ENCODE measurements around the gene EPAS1. TPM values are rescaled to one million over a fixed set of nuclear protein-coding genes. Genes with fewer than 3 reads are reported as not detected.

The EPAS1 gene
- total and polyA plus RNA-seq, 9 of the 15 experiments (the other 6 are each of a cell fraction or from before 2014, with no cell fraction given), result 0.25 to 11.2 (median 4.1) TPM

DNA sequence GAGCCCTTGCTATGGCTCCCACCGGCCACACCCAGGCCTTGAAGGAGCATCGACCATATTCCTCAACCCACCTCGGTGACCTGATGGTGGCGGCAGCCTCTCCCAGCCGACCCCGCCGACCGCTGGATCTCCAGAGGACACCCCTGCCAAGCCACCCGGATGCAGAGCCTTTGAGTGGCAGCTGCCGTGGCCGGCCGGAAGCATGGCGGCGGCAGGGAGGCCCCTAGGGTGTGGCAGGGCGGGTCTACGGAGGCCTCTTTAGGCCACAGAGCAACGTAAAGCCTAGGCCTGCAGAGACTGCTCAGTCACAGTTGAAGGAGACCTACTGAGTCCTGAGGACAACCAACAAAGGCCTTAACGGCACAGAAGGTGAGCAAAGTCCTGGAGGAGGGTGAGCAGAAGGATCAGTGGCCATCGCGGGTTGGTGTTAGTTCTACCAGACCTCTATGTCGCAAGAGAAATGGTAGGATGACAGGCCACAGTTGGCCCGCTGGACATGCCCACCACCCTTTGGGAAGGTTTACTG lies 131.8 kb downstream of the EPAS1 start (continued):
- TF ChIP-seq TFE3 (CRISPR knock-in tag; IDR thresholded peaks at IDR 0.05), result no peak
- TF ChIP-seq MYNN (IDR thresholded peaks at IDR 0.05), result peak; percentile 67; the same call in 1 of the 2 replicates
- TF ChIP-seq MYNN (CRISPR knock-in tag; IDR thresholded peaks at IDR 0.05), result no peak
- peak; percentile 81 for TF ChIP-seq BRD9 (IDR thresholded peaks at IDR 0.05; ENCODE audit: low read depth, partially characterized antibody)
- peak; percentile 69 for TF ChIP-seq ATF7 (IDR thresholded peaks at IDR 0.05)
- no peak for TF ChIP-seq FOXK1 (CRISPR knock-in tag; IDR thresholded peaks at IDR 0.05; ENCODE audit: borderline replicate concordance)
- TF ChIP-seq, protein P1, sequence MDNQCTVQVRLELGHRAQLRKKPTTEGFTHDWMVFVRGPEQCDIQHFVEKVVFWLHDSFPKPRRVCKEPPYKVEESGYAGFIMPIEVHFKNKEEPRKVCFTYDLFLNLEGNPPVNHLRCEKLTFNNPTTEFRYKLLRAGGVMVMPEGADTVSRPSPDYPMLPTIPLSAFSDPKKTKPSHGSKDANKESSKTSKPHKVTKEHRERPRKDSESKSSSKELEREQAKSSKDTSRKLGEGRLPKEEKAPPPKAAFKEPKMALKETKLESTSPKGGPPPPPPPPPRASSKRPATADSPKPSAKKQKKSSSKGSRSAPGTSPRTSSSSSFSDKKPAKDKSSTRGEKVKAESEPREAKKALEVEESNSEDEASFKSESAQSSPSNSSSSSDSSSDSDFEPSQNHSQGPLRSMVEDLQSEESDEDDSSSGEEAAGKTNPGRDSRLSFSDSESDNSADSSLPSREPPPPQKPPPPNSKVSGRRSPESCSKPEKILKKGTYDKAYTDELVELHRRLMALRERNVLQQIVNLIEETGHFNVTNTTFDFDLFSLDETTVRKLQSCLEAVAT (IDR thresholded peaks at IDR 0.05), result no peak
- TF ChIP-seq TAF9B (IDR thresholded peaks at IDR 0.05; ENCODE audit: partially characterized antibody), result peak; percentile 81
- no peak for TF ChIP-seq SMARCB1 (IDR thresholded peaks at IDR 0.05; ENCODE audit: insufficient read length, low read depth)
- TF ChIP-seq CBFA2T2 (conservative IDR thresholded peaks at IDR 0.05), result no peak
- no peak for TF ChIP-seq RFX7 (CRISPR knock-in tag; IDR thresholded peaks at IDR 0.05)
- no peak for TF ChIP-seq KAT7 (CRISPR knock-in tag; IDR thresholded peaks at IDR 0.05; ENCODE audit: borderline replicate concordance)
- TF ChIP-seq MEF2D (tag; conservative IDR thresholded peaks at IDR 0.05; ENCODE audit: low read depth), result no peak
- TF ChIP-seq, protein P2, sequence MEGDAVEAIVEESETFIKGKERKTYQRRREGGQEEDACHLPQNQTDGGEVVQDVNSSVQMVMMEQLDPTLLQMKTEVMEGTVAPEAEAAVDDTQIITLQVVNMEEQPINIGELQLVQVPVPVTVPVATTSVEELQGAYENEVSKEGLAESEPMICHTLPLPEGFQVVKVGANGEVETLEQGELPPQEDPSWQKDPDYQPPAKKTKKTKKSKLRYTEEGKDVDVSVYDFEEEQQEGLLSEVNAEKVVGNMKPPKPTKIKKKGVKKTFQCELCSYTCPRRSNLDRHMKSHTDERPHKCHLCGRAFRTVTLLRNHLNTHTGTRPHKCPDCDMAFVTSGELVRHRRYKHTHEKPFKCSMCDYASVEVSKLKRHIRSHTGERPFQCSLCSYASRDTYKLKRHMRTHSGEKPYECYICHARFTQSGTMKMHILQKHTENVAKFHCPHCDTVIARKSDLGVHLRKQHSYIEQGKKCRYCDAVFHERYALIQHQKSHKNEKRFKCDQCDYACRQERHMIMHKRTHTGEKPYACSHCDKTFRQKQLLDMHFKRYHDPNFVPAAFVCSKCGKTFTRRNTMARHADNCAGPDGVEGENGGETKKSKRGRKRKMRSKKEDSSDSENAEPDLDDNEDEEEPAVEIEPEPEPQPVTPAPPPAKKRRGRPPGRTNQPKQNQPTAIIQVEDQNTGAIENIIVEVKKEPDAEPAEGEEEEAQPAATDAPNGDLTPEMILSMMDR (IDR thresholded peaks at IDR 0.05 in 2 of 3, conservative IDR thresholded peaks at IDR 0.05 in 1 of 3; ENCODE audit: insufficient read depth in 2 of 3, low read depth in 1 of 3, low read length in 3 of 3), result peak in 2 of 3 experiments; percentile 15 to 24; a peak in 1 of 6 replicates
- peak; percentile 38; the same call in 1 of the 2 replicates for TF ChIP-seq JUN (IDR thresholded peaks at IDR 0.05; ENCODE audit: borderline replicate concordance, low read depth, low read length)
- TF ChIP-seq JUN (CRISPR knock-in tag; IDR thresholded peaks at IDR 0.05; ENCODE audit: borderline replicate concordance), result no peak
- TF ChIP-seq, protein P3, sequence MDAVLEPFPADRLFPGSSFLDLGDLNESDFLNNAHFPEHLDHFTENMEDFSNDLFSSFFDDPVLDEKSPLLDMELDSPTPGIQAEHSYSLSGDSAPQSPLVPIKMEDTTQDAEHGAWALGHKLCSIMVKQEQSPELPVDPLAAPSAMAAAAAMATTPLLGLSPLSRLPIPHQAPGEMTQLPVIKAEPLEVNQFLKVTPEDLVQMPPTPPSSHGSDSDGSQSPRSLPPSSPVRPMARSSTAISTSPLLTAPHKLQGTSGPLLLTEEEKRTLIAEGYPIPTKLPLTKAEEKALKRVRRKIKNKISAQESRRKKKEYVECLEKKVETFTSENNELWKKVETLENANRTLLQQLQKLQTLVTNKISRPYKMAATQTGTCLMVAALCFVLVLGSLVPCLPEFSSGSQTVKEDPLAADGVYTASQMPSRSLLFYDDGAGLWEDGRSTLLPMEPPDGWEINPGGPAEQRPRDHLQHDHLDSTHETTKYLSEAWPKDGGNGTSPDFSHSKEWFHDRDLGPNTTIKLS (IDR thresholded peaks at IDR 0.05; ENCODE audit: borderline replicate concordance, low read depth), result peak; percentile 80
- TF ChIP-seq, protein P4, sequence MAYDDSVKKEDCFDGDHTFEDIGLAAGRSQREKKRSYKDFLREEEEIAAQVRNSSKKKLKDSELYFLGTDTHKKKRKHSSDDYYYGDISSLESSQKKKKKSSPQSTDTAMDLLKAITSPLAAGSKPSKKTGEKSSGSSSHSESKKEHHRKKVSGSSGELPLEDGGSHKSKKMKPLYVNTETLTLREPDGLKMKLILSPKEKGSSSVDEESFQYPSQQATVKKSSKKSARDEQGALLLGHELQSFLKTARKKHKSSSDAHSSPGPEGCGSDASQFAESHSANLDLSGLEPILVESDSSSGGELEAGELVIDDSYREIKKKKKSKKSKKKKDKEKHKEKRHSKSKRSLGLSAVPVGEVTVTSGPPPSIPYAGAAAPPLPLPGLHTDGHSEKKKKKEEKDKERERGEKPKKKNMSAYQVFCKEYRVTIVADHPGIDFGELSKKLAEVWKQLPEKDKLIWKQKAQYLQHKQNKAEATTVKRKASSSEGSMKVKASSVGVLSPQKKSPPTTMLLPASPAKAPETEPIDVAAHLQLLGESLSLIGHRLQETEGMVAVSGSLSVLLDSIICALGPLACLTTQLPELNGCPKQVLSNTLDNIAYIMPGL (CRISPR knock-in tag; IDR thresholded peaks at IDR 0.05), result no peak
- 0 out of 4 replicates have a peak, but pooled peaks of 1 of the 2 experiments have one; percentile 29 for TF ChIP-seq TBL1XR1 (IDR thresholded peaks at IDR 0.05; ENCODE audit: low read length in 2 of 2)
- no peak for TF ChIP-seq PYGO2 (tag; IDR thresholded peaks at IDR 0.05)
- no peak for TF ChIP-seq HNRNPUL1 (IDR thresholded peaks at IDR 0.05; ENCODE audit: low read length)
